Stimulated activated naive CD8-positive, alpha-beta T cell treated with anti-CD3 and anti-CD28 coated beads, Interleukin-15, Interleukin-2, amounts not matched to agents 100 ng/mL and 50 ng/mL, for 24 hours (primary cell): ENCODE measurements around the gene NFIX.

Experiments used
- H3K27ac Mint-ChIP-seq: one replicate; pipeline ENCODE4 v1.8.0; 2021; ENCODE audit warnings: mild to moderate bottlenecking, mixed read lengths
- H3K27me3 Mint-ChIP-seq: one replicate; pipeline ENCODE4 v1.8.0; 2021; ENCODE audit warnings: mixed read lengths
- H3K36me3 Mint-ChIP-seq: one replicate; pipeline ENCODE4 v1.8.0; 2021; ENCODE audit warnings: low read depth, mixed read lengths
- H3K4me1 Mint-ChIP-seq: one replicate; pipeline ENCODE4 v1.8.0; 2021; ENCODE audit warnings: low read depth, mixed read lengths
- H3K4me3 Mint-ChIP-seq: one replicate; pipeline ENCODE4 v1.8.0; 2021; ENCODE audit warnings: mild to moderate bottlenecking, mixed read lengths
- H3K9me3 Mint-ChIP-seq: one replicate; pipeline ENCODE4 v1.8.0; 2021; ENCODE audit warnings: mixed read lengths

The NFIX gene

GRCh38 chr19:13066226-13066625, 71.0 kb downstream of the NFIX start:
- Mint-ChIP-seq H3K36me3 (no peaks in the 10 kb centered on the region), H3K4me3 (no peak overlapping the region), H3K4me1 (peaks cover 4% of the 10 kb centered on the region), H3K27me3 (peaks cover 16% of the 10 kb centered on the region), H3K9me3 (no peaks in the 10 kb centered on the region), H3K27ac (no peak overlapping the region)

GRCh38 chr19:13066933-13067807, 71.9 kb downstream of the NFIX start:
- H3K9me3 Mint-ChIP-seq = no peaks in the 10 kb centered on the region
- H3K27ac Mint-ChIP-seq = no peak overlapping the region
- H3K4me3 Mint-ChIP-seq = no peak overlapping the region

GRCh38 chr19:13068085-13068846, 73.0 kb downstream of the NFIX start:
- Mint-ChIP-seq H3K36me3 (no peaks in the 10 kb centered on the region), H3K9me3 (no peaks in the 10 kb centered on the region), H3K4me1 (no peaks in the 10 kb centered on the region), H3K4me3 (no peak overlapping the region), H3K27me3 (peaks cover 4% of the 10 kb centered on the region), H3K27ac (no peak overlapping the region)

More at GRCh38 chr19:13066933-13067807, 71.9 kb downstream of the NFIX start:
- Mint-ChIP-seq H3K4me1 (no peaks in the 10 kb centered on the region), H3K36me3 (no peaks in the 10 kb centered on the region), H3K27me3 (peaks cover 10% of the 10 kb centered on the region)

- H3K4me1 Mint-ChIP-seq = no peaks in the 10 kb centered on the region
- no peaks in the 10 kb centered on the region for H3K9me3 Mint-ChIP-seq
- no peak overlapping the region for H3K27ac Mint-ChIP-seq
These were observed 74.4 kb downstream of the NFIX start for GRCh38 chr19:13069415-13070359.

GRCh38 chr19:13070425-13071140, 75.3 kb downstream of the NFIX start:
- Mint-ChIP-seq H3K27ac (no peak overlapping the region), H3K4me3 (no peak overlapping the region), H3K36me3 (no peaks in the 10 kb centered on the region), H3K27me3 (no peaks in the 10 kb centered on the region), H3K9me3 (no peaks in the 10 kb centered on the region), H3K4me1 (no peaks in the 10 kb centered on the region)

More at GRCh38 chr19:13069415-13070359, 74.4 kb downstream of the NFIX start:
- Mint-ChIP-seq H3K27me3 (no peaks in the 10 kb centered on the region), H3K4me3 (no peak overlapping the region), H3K36me3 (no peaks in the 10 kb centered on the region)

GRCh38 chr19:13071444-13072187, 76.3 kb downstream of the NFIX start:
- Mint-ChIP-seq H3K9me3 (no peaks in the 10 kb centered on the region), H3K27me3 (no peaks in the 10 kb centered on the region), H3K4me1 (no peaks in the 10 kb centered on the region), H3K4me3 (no peak overlapping the region), H3K36me3 (no peaks in the 10 kb centered on the region), H3K27ac (no peak overlapping the region)

- H3K27ac Mint-ChIP-seq = no peak overlapping the region
- no peaks in the 10 kb centered on the region for H3K9me3 Mint-ChIP-seq
- H3K4me1 Mint-ChIP-seq = no peaks in the 10 kb centered on the region
- no peaks in the 10 kb centered on the region for H3K27me3 Mint-ChIP-seq
- no peaks in the 10 kb centered on the region for H3K36me3 Mint-ChIP-seq
- H3K4me3 Mint-ChIP-seq = no peak overlapping the region
These were observed 77.1 kb downstream of the NFIX start for GRCh38 chr19:13072188-13072908.

- Mint-ChIP-seq H3K9me3 (no peaks in the 10 kb centered on the region), H3K4me3 (no peak overlapping the region), H3K36me3 (no peaks in the 10 kb centered on the region), H3K4me1 (no peaks in the 10 kb centered on the region), H3K27me3 (no peaks in the 10 kb centered on the region), H3K27ac (no peak overlapping the region)
These were observed 78.0 kb downstream of the NFIX start for GRCh38 chr19:13073263-13073662.

GRCh38 chr19:13074378-13074777, 79.1 kb downstream of the NFIX start:
- Mint-ChIP-seq H3K27me3 (no peaks in the 10 kb centered on the region), H3K4me1 (no peaks in the 10 kb centered on the region), H3K4me3 (no peak overlapping the region), H3K27ac (no peak overlapping the region), H3K9me3 (no peaks in the 10 kb centered on the region), H3K36me3 (no peaks in the 10 kb centered on the region)

- no peak overlapping the region for H3K27ac Mint-ChIP-seq
These were observed 81.0 kb downstream of the NFIX start for GRCh38 chr19:13076320-13076719.

GRCh38 chr19:13076787-13077186, 81.5 kb downstream of the NFIX start:
- H3K4me1 Mint-ChIP-seq = no peaks in the 10 kb centered on the region
- no peak overlapping the region for H3K4me3 Mint-ChIP-seq
- no peaks in the 10 kb centered on the region for H3K9me3 Mint-ChIP-seq
- no peaks in the 10 kb centered on the region for H3K36me3 Mint-ChIP-seq
- no peaks in the 10 kb centered on the region for H3K27me3 Mint-ChIP-seq
- no peak overlapping the region for H3K27ac Mint-ChIP-seq

More at GRCh38 chr19:13076320-13076719, 81.0 kb downstream of the NFIX start:
- H3K36me3 Mint-ChIP-seq = no peaks in the 10 kb centered on the region
- H3K4me3 Mint-ChIP-seq = no peak overlapping the region
- no peaks in the 10 kb centered on the region for H3K27me3 Mint-ChIP-seq
- no peaks in the 10 kb centered on the region for H3K4me1 Mint-ChIP-seq
- no peaks in the 10 kb centered on the region for H3K9me3 Mint-ChIP-seq

- Mint-ChIP-seq H3K36me3 (no peaks in the 10 kb centered on the region), H3K4me1 (no peaks in the 10 kb centered on the region), H3K4me3 (no peak overlapping the region), H3K9me3 (no peaks in the 10 kb centered on the region), H3K27ac (no peak overlapping the region), H3K27me3 (no peaks in the 10 kb centered on the region)
These were observed 82.0 kb downstream of the NFIX start for GRCh38 chr19:13077240-13077639.

- no peaks in the 10 kb centered on the region for H3K36me3 Mint-ChIP-seq
- no peak overlapping the region for H3K27ac Mint-ChIP-seq
- H3K4me3 Mint-ChIP-seq = no peak overlapping the region
- no peaks in the 10 kb centered on the region for H3K4me1 Mint-ChIP-seq
- H3K27me3 Mint-ChIP-seq = no peaks in the 10 kb centered on the region
- H3K9me3 Mint-ChIP-seq = no peaks in the 10 kb centered on the region
These were observed 83.1 kb downstream of the NFIX start for GRCh38 chr19:13078381-13078780.
